Tibial artery (tissue), 4 donors: ENCODE results near the gene NANOS3.

Experiments
- DNase-seq, 2 donors: peaks; one replicate each; pipeline ENCODE4 v3.0.0-alpha.2; 2019
- H3K27ac ChIP-seq, 2 donors: fragments of 200-600 bp; sonication (generic) in 1 of 2; 1 replicate in 1 of 2; 2 replicates in 1 of 2; pipeline ENCODE4 v1.5.1; 2018 to 2019; ENCODE audit warnings: mild to moderate bottlenecking in 1 of 2
- H3K27me3 ChIP-seq, 2 donors: fragments of 200-600 bp; sonication (generic) in 1 of 2; one replicate each; pipeline versions ENCODE4 v1.5.1 to v1.6.0; 2016 to 2019
- H3K36me3 ChIP-seq, 3 donors: fragments of 200-600 bp; sonication (generic) in 2 of 3; one replicate each; pipeline ENCODE4 v1.5.1; 2016 to 2019; ENCODE audit warnings: mild to moderate bottlenecking in 2 of 3
- H3K4me1 ChIP-seq, 4 donors: fragments of 200-600 bp; sonication (generic) in 2 of 4; 1 replicate in 3 of 4; 2 replicates in 1 of 4; pipeline ENCODE4 v1.5.1; 2016 to 2019
- H3K4me3 ChIP-seq, 2 donors: fragments of 200-600 bp; sonication (generic) in 1 of 2; 1 replicate in 1 of 2; 2 replicates in 1 of 2; pipeline ENCODE4 v1.5.1; 2018 to 2019; ENCODE audit warnings: mild to moderate bottlenecking in 2 of 2
- H3K9me3 ChIP-seq, 3 donors: fragments of 200-600 bp; sonication (generic) in 1 of 3; one replicate each; pipeline ENCODE4 v1.5.1; 2016 to 2019
- CTCF ChIP-seq, 2 experiments: fragments of 200-600 bp in 1 of 2; fragments of 450-650 bp in 1 of 2; IDR thresholded peaks; one replicate each; pipeline ENCODE4 v1.5.1; 2017 to 2019; ENCODE audit warnings: antibody characterized with exemption in 2 of 2, mild to moderate bottlenecking in 1 of 2, moderate library complexity in 1 of 2
- intact Hi-C: fragments of 100-400 bp; cut with DNase I; formaldehyde crosslinking; loops from one replicate; pipeline ENCODE4 v1.15.0; 2023; ENCODE audit warnings: low total_unique reads

The NANOS3 gene

DNA sequence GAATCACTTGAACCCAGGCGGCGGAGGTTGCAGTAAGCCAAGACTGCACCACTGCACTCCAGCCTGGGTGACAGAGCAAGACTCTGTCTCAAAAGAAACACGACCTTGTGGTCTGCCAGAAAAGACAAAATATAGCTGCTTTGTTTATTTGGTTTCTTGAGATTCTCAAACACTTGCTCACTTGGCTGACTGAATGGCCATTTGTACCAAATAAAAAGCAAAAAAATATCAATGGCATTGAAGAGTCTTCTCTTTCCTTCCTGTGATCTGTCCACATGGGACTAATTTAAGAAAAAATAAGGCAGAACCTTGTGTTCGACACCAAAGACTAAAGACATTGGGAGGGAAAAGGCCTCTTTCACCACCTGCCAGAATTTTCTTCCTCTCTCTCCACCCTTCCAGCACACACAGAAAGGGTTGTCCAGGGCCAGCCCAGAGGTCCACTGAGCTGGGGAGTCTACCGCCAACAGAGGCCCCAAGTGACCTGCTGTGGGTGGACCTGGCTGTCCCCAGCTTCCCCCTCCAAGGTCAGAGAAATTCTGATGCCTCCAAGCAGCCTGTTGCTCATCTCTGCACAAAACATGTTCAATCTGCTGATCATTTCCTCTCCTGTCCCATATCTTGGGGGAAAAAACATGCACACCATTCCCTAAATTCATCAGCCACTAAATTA is 23.1 kb downstream of the NANOS3 start:
- intact Hi-C loops = no loop called here
- no peak for DNase-seq
- no peak overlapping the region for H3K27ac ChIP-seq

DNA sequence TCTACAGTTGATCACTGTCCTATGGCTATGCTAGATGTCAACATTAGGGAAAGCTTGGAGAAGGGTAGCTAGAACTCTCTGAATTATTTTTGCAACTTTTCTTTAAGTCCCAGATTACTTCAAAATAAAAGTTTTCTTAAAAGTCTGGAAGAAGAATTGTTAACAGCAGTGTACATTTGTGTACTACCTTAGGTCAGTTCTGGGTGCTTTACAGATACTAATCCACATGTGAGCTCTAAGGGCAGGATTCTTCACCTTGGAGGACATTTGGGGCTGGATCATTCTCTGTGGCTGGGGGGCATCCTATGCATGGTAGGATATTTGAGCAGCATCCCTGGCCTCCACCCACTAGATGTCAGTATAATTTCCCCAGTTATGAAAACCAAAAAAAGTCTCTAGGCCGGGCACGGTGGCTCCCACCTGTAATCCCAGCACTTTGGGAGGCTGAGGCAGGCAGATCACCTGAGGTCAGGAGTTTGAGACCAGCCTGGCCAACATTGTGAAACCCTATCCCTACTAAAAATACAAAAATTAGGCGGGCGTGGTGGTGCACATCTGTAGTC is 26.1 kb downstream of the NANOS3 start:
- no peak overlapping the region for H3K4me3 ChIP-seq
- H3K36me3 ChIP-seq = no peaks in the 10 kb centered on the region
- H3K27ac ChIP-seq = no peak overlapping the region
- intact Hi-C loops = no loop called here
- no peaks in the 10 kb centered on the region for H3K27me3 ChIP-seq
- no peak for DNase-seq
- peaks cover 0 to 18% (median 16%) of the 10 kb centered on the region in 4 donors for H3K4me1 ChIP-seq
- no peak for TF ChIP-seq CTCF (IDR thresholded peaks at IDR 0.05)
- H3K9me3 ChIP-seq = no peaks in the 10 kb centered on the region

More for the DNA sequence above, 23.1 kb downstream of the NANOS3 start:
- Histone ChIP-seq H3K36me3 (no peaks in the 10 kb centered on the region), H3K9me3 (no peaks in the 10 kb centered on the region), H3K4me1 (no peaks in the 10 kb centered on the region), H3K27me3 (no peaks in the 10 kb centered on the region), H3K4me3 (no peak overlapping the region)
- no peak for TF ChIP-seq CTCF (IDR thresholded peaks at IDR 0.05)

- Histone ChIP-seq H3K4me3 (peak within 1 kb of the TSS; percentile 87 to 96), H3K4me1 (peaks cover 0 to 18% (median 16%) of the 10 kb centered on the region in 4 donors), H3K27me3 (no peaks in the 10 kb centered on the region), H3K9me3 (no peaks in the 10 kb centered on the region), H3K27ac (peak within 1 kb of the TSS; percentile 79), H3K36me3 (peaks cover 0 to 15% (median 14%) of the 10 kb centered on the region in 3 donors)
- peak; percentile 90 to 94 for DNase-seq
- intact Hi-C loops = no loop called here
- peak in 1 of 2 experiments; percentile 17 for TF ChIP-seq CTCF (IDR thresholded peaks at IDR 0.05)
Measured at GRCh38 chr19:13905634-13906520, 28.9 kb downstream of the NANOS3 start, which contains the start of the genes BRME1 and CC2D1A. BRME1 (minus strand) TSS chr19:13906117; CDS start chr19:13904892, 1,225 bp downstream. CC2D1A (plus strand) TSS chr19:13906201; CDS start chr19:13906442, 241 bp downstream.

GRCh38 chr19:13906521-13906904 is 29.6 kb downstream of the NANOS3 start:
- intact Hi-C loops = no loop called here

More at GRCh38 chr19:13906521-13906904, 29.6 kb downstream of the NANOS3 start:
- Histone ChIP-seq H3K9me3 (no peaks in the 10 kb centered on the region), H3K27ac (peak overlapping the region; percentile 79), H3K36me3 (peaks cover 0 to 22% (median 16%) of the 10 kb centered on the region in 3 donors), H3K27me3 (no peaks in the 10 kb centered on the region), H3K4me1 (peaks cover 0 to 18% (median 16%) of the 10 kb centered on the region in 4 donors), H3K4me3 (peak overlapping the region; percentile 87 to 96)
- no peak for TF ChIP-seq CTCF (IDR thresholded peaks at IDR 0.05)
- no peak for DNase-seq
